CD4-positive, alpha-beta T cell treated with Interferon alpha-2 for 1 hour (primary cell): Measurements from ENCODE around the gene KAZN.

ENCODE experiments used
- DNase-seq, 2 donors: peaks; one replicate each; pipeline ENCODE4 v3.0.0-alpha.2; 2020 to 2022

KAZN gene

DNA sequence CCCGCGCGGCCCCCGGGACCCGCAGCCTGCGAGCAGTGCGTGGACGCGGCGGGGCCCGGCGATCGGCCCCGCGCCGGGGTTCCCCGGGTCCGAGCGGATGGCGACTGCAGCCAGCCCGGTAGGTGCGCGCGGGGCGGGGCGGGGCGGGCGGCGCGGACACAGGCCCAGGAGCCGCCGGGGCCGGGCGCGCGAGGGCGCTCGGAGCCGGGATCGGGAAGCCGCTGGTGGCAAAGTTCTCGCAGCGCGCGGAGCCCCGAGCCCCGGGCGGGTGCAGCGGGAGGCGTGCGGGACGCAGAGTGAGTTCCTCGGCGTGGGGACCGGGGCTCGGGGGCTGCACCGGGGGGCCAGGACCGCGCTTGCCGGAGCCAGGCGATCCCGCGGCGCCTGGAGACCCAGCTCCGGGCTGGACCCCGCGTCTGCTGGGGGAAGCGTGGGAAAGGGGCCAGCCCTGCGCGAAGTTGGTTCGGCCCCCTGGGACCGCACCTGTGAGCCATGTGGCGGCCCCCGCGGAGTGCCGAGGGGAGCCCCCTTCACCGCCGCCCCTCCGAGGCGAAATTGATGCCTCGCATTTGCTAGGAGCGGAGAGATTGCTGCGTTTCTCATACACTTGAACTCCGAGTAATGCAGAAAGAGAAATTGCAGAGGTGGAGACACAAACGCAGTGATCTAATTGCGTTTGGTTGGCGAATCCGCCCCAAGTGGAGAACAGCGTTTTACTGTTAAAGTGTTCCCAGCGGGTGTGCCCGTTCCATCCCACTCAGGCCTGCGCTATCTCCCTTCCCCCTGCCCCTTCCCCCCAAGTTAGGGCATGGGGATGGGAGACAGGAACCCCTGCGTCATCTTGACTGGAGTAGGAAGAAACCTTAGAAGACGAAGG is 326.2 kb downstream of the KAZN start:
- no peak for DNase-seq

DNA sequence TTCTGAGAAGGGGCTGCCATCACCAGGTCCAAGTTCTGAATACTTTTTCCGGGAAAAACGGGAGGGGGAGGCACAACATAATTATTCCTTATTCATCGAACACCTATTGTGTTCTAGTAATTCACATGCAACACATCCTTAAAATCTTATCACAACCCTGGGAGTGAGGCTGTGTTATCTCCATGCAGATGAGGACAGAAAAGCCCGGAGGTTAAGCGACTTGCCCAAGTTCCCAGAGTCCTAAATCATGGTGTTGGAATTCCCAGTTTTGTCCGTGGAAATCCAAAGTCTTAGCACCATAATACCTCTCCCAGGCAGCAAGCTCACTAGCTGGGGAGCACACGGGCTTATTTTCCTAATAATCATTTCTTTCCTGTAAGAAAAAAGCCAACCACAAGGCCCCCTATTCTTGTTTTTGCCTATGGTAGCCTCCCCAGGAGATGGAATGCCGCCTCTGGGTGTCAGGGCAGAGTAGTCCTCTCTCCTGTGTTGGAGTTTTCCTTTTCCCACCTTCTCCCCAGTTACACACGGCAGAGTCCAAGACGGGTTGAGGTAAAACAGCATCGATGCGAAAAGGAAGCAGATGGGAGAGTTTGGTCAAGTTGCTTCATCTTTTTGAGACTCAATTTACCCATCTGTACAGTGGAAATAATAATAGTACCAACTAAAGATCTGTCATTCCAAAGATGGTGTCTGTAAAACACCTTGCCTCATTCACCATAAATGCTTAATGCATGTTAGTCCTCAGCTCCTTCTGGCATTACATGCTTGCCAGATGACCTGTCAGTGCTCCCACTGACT is 327.1 kb downstream of the KAZN start:
- no peak for DNase-seq

DNA sequence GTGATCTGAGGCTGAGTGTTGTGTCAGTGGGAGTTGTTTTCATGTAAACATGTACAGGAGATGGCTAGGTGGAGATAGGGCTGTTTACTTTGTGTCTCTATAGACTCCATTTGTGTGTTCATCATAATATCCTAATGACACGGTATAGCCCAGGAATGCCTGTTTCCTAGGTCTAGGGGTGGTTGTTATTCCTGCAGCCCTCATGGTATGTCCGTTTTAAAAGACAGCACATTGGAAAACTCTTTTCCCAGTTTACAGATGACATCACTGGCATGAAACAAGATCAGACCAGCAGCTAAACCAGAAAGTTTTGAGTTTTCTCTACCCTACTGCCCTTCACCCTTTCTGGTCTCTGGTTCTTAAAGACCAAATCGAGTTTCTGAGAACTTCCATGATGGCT is 327.7 kb downstream of the KAZN start:
- no peak for DNase-seq

DNA sequence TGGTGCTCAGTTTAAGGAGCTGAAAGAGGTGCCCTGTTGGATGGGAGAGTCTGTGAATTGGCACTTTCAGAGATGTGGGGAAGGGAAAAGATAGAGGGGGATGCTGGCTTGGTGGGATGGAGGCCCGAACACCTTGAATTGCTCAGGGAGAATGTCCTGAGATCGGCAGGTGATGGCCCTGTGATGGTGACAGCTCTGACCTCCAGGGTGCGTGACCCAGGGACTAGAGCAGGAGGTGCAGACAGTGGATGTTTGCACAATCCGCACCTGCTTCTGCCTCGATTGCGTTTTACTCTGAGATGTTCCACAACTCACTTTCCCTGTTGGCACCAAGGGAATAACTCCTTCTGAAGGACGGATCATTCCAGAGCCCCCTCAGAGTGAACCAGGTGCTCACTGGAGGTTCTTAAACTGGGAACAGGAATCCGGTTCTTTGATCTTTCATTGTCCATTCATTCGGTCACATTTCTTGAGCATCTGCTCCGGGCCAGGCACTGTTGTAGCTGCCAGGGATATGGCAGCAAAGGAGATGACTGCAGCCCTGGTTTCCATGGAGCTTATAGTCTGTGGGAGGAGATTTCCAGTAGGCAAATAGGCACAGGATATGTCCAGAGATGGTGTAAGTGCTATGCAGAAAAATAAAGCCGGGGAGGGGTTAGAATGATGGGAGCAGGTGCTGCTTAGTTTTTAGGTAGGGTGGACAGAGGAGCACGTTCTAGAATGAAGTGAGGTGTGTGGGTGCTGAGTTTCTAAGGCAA is 328.5 kb downstream of the KAZN start:
- DNase-seq, result no peak

DNA sequence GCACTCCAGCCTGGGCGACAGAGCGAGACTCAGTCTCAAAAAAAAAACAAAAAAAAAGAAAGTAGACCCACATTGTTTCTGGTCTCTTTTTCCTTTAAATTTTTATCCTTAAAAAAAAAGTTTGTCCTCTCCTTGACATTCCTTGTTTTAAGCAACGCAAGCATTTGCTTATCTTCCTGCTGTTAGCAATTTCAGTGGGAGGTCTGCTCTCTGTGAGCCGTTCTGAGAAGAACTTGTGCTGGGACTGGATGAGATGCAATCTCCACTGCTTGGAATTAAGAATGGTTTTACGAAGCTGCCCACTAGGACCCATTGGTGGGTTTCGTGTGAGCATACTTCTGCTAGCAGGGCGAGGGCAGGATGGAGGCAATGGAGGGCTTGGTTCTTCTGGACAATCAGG is 329.9 kb downstream of the KAZN start:
- no peak for DNase-seq

DNA sequence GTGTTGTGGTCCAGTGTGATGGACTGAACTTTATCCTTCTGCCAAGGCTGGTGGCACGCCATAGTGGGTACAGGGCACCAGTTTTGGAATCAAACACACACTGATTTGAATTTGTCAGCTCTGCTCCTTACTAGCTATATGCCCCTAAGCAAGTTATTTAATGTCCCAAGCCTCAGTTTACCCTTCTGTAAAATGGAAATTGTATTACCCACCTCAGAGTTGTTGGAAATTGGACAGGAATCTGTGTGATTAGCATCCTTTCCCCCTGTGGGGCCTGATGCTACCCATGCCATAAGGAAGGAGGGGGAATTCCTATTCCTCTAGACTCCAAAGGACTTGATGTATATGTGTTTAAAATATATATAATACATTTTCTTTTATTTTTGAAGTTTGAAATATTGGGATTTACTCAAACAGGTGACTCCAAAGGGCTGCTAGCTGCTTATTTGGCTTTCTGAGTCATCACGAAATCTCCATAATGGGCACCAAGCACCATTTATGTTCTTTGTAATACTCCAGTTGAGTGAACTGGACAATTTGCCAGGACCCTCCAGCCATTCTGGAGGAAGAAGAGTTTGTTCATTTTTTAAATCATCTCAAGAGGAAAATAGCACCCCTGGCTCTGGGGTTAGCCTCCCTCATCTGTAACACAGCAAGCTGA is 330.5 kb downstream of the KAZN start:
- no peak for DNase-seq

DNA sequence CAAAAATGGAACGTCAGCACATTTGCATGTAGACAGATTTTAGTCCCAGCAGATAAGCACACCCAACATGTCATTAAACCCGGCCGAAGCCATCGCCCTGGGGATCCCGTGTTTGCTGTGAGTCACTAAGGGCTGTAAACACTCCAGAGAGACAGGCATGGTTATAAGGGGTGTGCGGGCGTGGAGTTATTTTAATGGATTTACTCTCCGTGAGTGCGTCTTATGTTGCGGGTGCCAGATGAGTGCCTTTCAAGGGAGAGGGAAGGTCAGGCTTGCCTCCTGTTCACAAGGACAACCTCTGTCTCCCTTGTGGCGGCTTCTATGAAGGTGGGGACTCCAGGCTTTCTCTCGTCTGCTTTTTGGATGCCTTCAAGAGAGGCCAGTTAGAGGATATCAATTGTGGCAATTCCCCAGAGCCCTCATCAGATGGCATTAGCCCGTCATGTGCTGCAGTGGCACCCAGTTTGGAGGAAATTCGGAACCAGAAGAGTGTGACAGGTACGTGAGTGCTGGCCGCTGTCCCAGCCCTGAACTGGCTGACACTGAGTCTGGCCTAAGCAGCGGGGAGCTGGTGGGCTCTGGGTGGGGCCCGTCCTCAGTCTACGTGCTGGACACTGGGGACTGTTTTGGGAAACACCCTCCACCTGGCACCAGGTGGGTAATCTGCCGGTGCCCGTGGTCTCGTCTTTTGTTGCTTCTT is 331.2 kb downstream of the KAZN start:
- no peak for DNase-seq

DNA sequence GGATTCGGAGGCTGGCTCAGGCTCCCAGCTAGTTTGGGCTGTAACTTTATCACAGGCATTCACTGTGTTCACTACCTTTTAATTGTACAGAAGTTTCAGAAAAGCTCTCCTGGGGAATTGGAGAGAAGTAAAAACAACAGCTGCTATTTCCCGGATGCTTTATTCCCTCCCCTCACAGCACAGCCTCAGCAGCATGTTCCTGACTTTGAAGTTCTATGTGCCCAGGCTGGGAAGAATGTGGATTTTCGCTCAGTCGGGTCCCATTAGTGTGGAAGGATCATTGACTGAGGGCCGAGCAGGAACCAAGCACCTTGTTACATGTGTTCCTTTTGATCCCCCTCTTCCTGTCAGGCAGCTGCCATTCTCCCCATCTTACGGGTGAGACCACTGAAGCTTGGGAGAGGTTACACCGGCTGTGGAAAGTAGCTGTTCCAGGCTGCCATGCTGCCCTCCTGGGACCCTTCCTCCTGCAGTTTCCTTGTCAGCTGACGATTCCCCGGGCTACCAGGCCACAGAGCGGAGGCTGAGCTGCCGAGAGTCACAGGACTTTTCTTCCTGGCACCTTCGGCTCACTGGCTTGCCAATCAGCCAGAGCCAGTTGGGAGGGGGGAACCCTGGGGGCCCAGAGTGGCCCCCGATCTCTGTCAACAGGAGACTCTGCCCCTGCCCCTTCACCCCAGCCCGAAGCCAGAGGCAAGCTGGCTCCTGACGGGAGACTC is 331.9 kb downstream of the KAZN start:
- DNase-seq, result no peak

DNA sequence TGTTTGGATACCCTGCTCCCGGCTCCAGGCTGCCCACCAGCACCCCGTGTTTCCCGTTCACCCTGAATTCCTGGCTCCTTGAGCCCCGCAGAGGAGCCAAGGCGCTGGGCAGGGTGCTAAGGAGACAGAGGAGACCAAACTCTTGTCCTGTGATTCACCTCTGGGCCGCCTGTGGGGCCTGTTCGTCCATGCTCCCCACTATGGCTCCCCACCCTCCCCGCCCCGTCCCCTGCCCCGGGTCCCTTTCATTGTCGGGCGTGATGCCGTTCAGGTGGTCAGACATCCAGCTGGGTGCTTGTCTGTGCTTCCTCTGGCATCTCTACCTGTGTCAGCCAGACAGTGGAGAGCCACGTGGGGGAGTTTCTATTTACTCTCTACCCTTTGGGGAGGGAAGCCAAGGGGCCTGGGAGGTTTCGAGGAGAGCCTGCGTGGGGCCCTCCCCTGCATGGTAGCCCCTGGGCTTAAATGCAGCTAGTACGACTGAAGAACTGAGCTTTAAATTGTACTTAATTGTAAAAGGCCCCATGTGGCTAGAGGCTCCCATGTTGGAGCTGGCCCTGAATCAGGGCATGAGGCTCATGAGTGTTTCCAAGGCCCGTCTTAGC is 333.7 kb downstream of the KAZN start:
- no peak for DNase-seq

DNA sequence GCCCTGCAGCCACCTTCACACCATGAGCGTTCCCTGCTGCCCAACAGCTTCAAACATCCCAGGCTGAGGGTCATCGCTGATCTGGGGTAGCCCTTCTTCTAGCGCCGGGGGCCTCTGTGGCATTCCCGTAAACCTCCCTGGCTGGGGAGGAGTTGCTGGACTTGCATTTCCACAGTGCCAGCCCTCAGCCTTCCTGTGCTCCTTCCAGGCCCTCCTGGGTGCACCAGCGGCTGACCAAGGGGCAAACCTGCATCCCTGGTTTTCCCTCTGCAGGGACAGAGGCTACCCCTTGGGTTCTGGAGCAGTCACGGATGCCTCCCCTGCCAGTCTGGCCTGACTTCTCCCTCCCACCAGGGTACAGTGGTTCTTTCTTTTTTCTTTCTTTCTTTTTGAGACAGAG is 336.4 kb downstream of the KAZN start:
- no peak for DNase-seq

DNA sequence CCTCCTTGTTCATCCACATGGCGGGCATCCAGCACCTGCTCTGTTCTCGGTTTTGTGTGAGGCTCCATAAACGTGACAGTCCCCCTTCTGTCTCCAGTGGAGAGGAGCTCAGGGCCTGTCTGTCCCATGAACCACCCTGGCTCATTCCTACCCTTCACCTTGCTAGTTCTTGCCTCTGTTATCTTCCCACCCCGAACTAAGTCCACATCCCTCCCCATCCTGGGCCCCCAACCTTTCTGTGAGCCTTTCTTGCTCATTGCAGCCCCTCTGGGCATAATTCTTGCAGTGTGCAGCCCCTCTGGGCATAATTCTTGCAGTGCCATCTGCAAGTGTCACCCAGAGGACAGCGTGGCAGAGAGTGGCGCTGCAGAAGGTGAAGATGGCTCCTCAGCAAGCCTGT is 338.3 kb downstream of the KAZN start:
- DNase-seq, result no peak

DNA sequence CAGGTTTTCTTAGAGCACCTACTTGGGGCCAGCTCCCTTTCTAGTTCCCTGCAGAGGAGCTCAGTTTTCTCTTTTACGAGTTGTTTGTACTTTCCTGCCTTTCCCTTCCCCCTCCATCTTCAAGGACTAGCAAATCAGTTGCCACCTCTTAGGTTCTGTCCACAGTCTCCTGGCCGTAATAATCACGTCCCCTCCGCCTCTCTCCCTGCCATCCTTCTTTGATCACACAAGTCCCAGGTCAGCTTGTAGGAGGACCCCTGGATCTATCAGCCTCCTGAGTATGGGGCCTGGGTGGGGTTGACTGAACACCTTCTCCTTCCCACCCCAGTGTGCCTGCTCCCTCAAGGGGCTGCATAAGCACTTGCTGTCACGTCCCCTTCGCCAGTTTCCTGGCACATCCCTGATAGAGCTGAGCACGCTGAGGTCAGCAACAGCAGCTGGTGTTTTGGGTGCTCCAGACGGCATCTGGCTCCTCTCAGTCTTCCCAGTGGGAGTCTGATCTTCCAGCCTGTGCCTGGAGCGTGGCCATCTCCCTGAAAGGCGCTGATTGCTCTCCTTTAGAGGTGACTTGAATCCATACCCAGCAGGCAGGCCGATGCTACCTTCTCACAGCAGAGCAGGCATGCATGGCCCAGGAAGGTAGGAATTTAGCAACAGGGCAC is 338.9 kb downstream of the KAZN start:
- DNase-seq, result no peak

DNA sequence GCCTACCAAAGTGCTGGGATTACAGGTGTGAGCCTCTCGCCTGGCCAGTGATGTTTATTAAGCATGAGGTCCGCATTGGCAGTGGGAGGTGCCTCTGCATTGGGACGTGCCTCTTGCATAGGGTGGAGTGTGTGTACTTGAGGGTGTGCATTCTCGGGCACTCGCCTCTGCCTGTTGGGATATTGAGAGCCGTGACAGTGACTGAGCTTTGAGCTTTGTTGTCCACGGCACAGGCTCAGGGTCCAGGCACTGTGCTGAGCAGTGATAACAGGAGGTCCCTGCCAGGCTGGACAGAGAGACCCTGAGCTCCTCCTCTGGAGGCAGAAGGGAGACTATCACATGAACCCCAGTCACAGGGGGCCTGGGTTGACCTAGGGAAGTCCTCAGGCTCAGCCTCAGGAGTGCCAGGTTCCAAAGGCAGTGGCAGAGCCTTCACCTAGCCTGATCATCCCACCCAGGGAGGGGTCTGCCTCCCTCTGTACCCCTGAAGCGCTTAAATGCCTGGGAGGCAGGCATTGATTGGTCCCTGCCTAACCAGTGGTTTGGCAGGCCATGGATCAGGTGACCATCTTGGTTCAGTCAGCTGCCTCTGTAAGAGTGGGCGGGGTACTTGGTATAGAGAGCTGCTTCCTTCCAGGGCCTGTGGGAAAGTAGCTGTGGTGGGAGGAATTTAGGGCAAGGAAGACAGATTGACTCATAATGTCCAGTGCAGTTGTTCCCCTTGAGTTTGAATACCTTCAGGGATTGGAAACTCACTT is 341.2 kb downstream of the KAZN start:
- no peak for DNase-seq

DNA sequence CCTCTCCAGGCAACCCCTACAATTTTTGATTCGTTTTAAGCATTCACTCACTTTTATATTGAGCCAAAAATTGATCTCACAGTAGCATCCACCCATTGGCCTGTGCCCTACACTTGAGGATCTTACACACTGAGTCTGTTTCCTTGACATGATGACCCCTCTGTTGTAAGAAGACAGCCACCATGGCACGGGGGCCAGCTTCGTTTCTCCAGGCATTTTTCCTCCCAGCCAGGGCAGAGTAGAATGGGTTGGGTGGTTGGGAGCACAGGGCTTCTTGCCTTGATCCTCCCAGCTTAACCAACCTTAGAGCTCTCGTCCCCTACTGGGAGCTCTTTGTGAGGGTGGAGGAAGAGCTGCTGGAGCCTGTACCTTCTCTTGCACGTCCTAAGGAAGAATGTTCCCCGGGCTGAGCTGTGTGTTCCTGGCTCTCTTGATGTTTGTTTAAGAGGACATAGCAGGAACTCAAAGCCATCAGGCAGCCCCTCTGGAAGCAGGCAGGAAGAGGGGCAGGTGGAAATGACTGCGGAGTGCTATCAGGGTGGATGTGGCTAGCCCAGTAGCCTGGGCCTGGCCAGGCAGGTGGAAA is 341.9 kb downstream of the KAZN start:
- DNase-seq, result no peak

DNA sequence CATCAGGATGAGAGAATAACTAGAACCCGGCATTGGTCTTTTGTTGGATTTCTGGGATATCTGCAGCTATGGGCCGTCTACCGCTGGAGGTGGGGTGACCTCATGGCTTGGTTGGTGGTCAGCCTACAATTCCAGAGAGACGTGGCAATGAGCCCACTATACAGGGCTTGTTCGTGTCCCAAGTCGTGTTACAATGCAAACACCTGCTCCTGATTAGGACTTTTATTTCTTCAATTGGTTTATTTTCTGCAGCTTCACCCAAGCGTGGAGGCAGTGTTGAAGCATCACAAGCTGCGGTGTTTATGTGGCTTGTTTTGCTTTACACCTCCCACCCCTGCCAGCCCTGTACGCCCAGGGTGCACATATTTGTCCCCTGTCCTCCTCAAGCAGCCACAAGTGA is 343.4 kb downstream of the KAZN start:
- DNase-seq, result no peak

DNA sequence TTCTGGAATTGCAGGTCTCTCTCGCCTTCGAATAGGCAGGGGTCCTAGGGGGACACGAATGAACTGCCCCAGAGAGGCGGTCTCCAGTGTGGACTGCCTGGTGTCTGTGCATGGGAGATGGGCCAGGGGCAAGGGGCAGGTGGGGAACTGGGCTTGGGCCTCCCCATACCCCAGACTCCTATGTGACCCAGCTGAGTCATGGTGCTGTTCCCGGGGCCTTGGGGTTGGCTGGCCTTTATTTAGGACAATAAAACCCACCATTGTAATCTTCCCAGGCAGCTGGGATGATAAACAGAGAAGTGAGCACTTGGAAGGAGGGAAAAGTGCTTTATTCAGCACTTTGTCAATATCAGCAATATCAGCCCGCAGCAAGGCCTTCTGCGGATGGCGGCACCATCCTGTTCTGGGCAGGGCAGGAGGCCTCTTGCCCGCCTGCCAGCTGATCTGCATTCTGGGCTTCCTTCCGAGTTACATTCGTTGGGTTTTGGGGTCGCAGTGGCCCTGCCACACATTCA is 346.0 kb downstream of the KAZN start:
- DNase-seq, result no peak

DNA sequence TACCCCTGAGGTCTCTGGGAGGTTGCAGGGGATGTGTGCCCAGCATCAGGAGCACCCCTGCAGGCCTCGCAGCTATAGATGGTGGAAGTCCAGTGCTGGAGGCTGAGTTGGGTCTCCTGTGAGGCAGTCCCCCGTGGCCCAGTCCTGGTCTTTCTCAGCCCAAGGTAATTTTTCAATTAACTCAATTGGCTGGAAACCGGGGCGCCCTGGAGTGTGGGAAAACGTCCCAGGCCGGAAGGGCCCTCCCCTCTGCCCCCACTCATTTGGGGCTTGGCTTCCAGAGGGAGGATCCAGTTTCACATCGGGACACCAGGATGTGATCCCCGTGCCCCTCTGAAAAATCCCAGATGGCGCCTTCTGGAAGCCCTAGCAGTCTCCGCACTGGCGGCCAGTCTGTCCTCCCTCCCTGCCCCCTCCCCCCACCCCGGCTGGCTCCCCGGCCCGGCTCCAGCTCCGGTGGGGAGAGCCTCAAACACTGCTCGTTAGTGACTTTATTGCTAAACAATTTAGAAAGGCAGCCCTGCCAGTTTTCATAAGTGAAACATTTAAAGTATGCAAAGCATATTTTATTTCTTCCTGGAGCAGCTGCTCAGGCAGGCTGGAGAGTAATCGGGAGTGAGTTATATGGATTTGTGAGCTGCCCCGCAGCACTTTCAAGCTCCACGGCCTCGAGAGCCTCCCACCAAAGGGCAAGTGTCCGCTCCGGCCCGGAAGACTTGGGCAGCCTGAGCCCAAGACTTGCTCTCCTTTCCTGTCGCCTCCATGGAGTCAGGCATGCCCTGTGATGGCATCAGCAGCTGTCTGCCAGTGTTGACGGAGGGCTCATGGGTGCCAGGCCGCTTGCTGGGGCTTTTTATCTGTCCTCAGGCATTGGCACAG is 346.9 kb downstream of the KAZN start:
- no peak for DNase-seq

DNA sequence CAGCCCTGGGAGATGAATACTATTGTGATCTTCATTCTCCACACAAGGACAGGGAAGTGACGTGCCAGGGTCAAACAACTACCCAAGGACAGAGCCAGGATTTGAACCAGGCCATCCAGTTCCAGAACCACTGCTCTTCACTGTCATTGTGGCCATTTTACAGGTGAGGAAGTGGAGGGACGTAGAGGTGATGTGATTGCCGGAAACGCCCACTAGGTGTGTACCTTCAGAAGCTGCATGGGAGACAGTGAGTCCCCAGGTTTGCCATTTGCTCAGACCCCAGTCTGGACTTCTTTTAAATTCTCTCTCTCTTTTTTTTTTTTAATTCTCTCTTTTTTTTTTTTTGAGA is 347.5 kb downstream of the KAZN start:
- no peak for DNase-seq
